SKM-1 treated with dmso at 0.1 percent for 144 hours (cell line): ENCODE data around the gene NIPSNAP3A.
"Not testable (repeated sequence)": the region's sequence is repeated elsewhere in the genome, so short reads cannot be mapped to it uniquely, and the experiment has no call there.

Experiments
- DNase-seq: peaks from one replicate; lab custom pipeline; 2025; ENCODE audit not compliant: unreplicated experiment; lab: John Stamatoyannopoulos, UW

NIPSNAP3A gene

GRCh38 chr9:104747565-104748358 lies at the start of gene NIPSNAP3A:
TSS of gene NIPSNAP3A (plus strand) at chr9:104747683. CDS start at chr9:104747793, 110 bp downstream.
- peak; percentile 62 for DNase-seq

GRCh38 chr9:104700306-104700705 lies 47.2 kb upstream of the NIPSNAP3A start:
- DNase-seq: no peak

- DNase-seq: not testable (repeated sequence)
Measured at GRCh38 chr9:104708737-104709136, 38.7 kb upstream of the NIPSNAP3A start.

GRCh38 chr9:104711604-104712003 lies 35.9 kb upstream of the NIPSNAP3A start:
- DNase-seq: no peak

GRCh38 chr9:104725014-104725413 lies 22.5 kb upstream of the NIPSNAP3A start:
- no peak for DNase-seq

- no peak for DNase-seq
Measured at GRCh38 chr9:104738452-104738851, 9.0 kb upstream of the NIPSNAP3A start.

GRCh38 chr9:104740621-104741020 lies 6.9 kb upstream of the NIPSNAP3A start:
- no peak for DNase-seq

GRCh38 chr9:104743376-104743985 lies 4.0 kb upstream of the NIPSNAP3A start:
- DNase-seq: peak; percentile 36

- no peak for DNase-seq
Measured at GRCh38 chr9:104745852-104746251, 1.6 kb upstream of the NIPSNAP3A start.

- no peak for DNase-seq
Measured at GRCh38 chr9:104746285-104746684, 1.2 kb upstream of the NIPSNAP3A start.

- no peak for DNase-seq
Measured at GRCh38 chr9:104746798-104747197, 685 bp upstream of the NIPSNAP3A start.

- no peak for DNase-seq
Measured at GRCh38 chr9:104747245-104747564, 278 bp upstream of the NIPSNAP3A start.

- no peak for DNase-seq
Measured at GRCh38 chr9:104748359-104749031, 1.0 kb downstream of the NIPSNAP3A start.

GRCh38 chr9:104750185-104750767 lies 2.8 kb downstream of the NIPSNAP3A start:
- no peak for DNase-seq

- DNase-seq: no peak
Measured at GRCh38 chr9:104758974-104759373, 11.5 kb downstream of the NIPSNAP3A start.

- no peak for DNase-seq
Measured at GRCh38 chr9:104765138-104765537, 17.7 kb downstream of the NIPSNAP3A start.

GRCh38 chr9:104766025-104766424 lies 18.5 kb downstream of the NIPSNAP3A start:
- no peak for DNase-seq

- DNase-seq: no peak
Measured at GRCh38 chr9:104767507-104767906, 20.0 kb downstream of the NIPSNAP3A start.

GRCh38 chr9:104769029-104769428 lies 21.5 kb downstream of the NIPSNAP3A start:
- DNase-seq: not testable (repeated sequence)

GRCh38 chr9:104769655-104770054 lies 22.2 kb downstream of the NIPSNAP3A start:
- DNase-seq: no peak

- DNase-seq: no peak
Measured at GRCh38 chr9:104772714-104773510, 25.4 kb downstream of the NIPSNAP3A start.
